ENCODE data around the gene PRR5.

DNA sequence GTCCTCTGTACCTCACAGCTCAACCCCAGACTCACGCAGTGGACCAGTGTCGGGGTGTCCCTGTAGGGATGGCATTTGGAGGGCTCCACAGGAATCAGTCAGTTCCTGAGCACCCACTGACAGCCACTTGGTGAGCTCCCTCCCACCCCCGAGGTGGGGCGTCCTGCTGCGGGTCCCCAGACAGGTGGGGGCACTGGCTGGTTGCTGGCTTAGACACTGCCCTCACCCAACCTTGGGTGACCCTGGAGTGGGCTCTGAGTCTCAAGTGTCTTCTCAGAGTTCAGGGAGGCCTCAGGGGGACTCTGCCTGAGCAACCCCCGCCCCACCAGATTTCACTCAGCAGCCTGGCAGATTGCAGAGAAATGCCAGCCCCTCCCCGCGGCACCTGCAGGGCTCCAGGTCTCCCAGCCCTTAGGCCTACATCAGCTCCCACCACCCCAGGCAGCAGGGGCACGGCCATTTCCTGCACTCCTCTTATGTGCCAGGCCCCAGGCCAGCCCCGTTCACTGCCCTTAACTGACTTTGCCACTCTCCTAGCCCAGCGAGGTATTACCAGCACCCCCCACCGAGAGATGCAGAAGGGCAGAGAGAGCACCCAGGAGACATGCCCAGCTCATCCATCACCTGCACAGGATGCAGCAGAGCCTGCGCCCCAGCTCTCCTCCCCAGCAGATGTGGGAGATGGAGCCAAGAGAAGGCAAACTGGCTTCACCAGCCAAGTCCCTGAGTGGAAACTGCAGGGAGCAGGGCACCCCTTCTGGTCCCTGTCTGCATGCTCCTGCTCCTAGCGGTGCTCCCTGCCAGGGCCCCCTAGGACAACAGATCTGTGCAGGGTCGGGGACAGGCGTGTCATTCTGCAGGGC, 2.4 kb downstream of the PRR5 start:
- TF ChIP-seq, protein P1, sequence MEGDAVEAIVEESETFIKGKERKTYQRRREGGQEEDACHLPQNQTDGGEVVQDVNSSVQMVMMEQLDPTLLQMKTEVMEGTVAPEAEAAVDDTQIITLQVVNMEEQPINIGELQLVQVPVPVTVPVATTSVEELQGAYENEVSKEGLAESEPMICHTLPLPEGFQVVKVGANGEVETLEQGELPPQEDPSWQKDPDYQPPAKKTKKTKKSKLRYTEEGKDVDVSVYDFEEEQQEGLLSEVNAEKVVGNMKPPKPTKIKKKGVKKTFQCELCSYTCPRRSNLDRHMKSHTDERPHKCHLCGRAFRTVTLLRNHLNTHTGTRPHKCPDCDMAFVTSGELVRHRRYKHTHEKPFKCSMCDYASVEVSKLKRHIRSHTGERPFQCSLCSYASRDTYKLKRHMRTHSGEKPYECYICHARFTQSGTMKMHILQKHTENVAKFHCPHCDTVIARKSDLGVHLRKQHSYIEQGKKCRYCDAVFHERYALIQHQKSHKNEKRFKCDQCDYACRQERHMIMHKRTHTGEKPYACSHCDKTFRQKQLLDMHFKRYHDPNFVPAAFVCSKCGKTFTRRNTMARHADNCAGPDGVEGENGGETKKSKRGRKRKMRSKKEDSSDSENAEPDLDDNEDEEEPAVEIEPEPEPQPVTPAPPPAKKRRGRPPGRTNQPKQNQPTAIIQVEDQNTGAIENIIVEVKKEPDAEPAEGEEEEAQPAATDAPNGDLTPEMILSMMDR (IDR thresholded peaks at IDR 0.05; ENCODE audit: low read depth, low read length) = no peak
- TF ChIP-seq EZH2phosphoT487 (IDR thresholded peaks at IDR 0.05; ENCODE audit: low read depth) = no peak

All from OCI-LY3 (cell line).